ENCODE data around the gene METTL17.
"Not testable (repeated sequence)": the region's sequence is repeated elsewhere in the genome, so short reads cannot be mapped to it uniquely, and the experiment has no call there.

METTL17 gene

GRCh38 chr14:21024585-21025370 lies 35.0 kb downstream of the METTL17 start, which contains the start of gene NDRG2:
Gene NDRG2, minus strand, starts transcription at chr14:21025061. Its CDS starts 1,746 bp downstream, at chr14:21023315.
- DNase-seq (ENCODE audit: low read depth), result peak; percentile 72

GRCh38 chr14:21025371-21026273 lies 35.8 kb downstream of the METTL17 start:
- no peak for DNase-seq (ENCODE audit: low read depth)

- no peak for DNase-seq (ENCODE audit: low read depth)
Observed at GRCh38 chr14:21026274-21026987, 36.7 kb downstream of the METTL17 start.

GRCh38 chr14:21026988-21027315 lies 37.2 kb downstream of the METTL17 start:
- no peak for DNase-seq (ENCODE audit: low read depth)

GRCh38 chr14:21029917-21030316 lies 40.1 kb downstream of the METTL17 start, which contains the start of gene TPPP2:
Gene TPPP2, plus strand, starts transcription at chr14:21030217. Its CDS starts 365 bp downstream, at chr14:21030582.
- DNase-seq (ENCODE audit: low read depth), result no peak

GRCh38 chr14:21030531-21030930 lies 40.8 kb downstream of the METTL17 start:
- no peak for DNase-seq (ENCODE audit: low read depth)

GRCh38 chr14:21032326-21033132 lies 42.7 kb downstream of the METTL17 start:
- DNase-seq (ENCODE audit: low read depth), result no peak

- DNase-seq (ENCODE audit: low read depth), result no peak
Observed at GRCh38 chr14:21033133-21033698, 43.4 kb downstream of the METTL17 start.

GRCh38 chr14:21034707-21035106 lies 44.9 kb downstream of the METTL17 start, which contains the start of gene RNASE13:
Gene RNASE13, minus strand, starts transcription at chr14:21034807. Its CDS starts 519 bp downstream, at chr14:21034288.
- DNase-seq (ENCODE audit: low read depth), result no peak

GRCh38 chr14:21036751-21037150 lies 47.0 kb downstream of the METTL17 start:
- no peak for DNase-seq (ENCODE audit: low read depth)

- DNase-seq (ENCODE audit: low read depth), result no peak
Observed at GRCh38 chr14:21037156-21037555, 47.4 kb downstream of the METTL17 start.

- no peak for DNase-seq (ENCODE audit: low read depth)
Observed at GRCh38 chr14:21038441-21039422, 49.0 kb downstream of the METTL17 start.

- no peak for DNase-seq (ENCODE audit: low read depth)
Observed at GRCh38 chr14:21039585-21040369, 50.0 kb downstream of the METTL17 start.

- no peak for DNase-seq (ENCODE audit: low read depth)
Observed at GRCh38 chr14:21040370-21040925, 50.7 kb downstream of the METTL17 start.

- DNase-seq (ENCODE audit: low read depth), result not testable (repeated sequence)
Observed at GRCh38 chr14:21040941-21041340, 51.2 kb downstream of the METTL17 start.

GRCh38 chr14:21041676-21042433 lies 52.1 kb downstream of the METTL17 start, which contains the start of gene RNASE7:
Gene RNASE7, plus strand, starts transcription at chr14:21042362. Its CDS starts 631 bp downstream, at chr14:21042993.
- DNase-seq (ENCODE audit: low read depth), result no peak

GRCh38 chr14:21042918-21043317 lies 53.1 kb downstream of the METTL17 start:
- DNase-seq (ENCODE audit: low read depth), result no peak

Data from activated T-cell treated with anti-CD3 and anti-CD28 coated beads for 1 hour (primary cell).